GM21786 (cell line): ENCODE results near the gene OVOL1.

Source experiments
- ATAC-seq: cut with Tn5 transposase; IDR thresholded peaks from one replicate; pipeline ENCODE4 v1.9.1; 2021; ENCODE audit not compliant: unreplicated experiment

OVOL1 gene

GRCh38 chr11:65777821-65778361 is 9.0 kb upstream of the OVOL1 start:
- ATAC-seq = no peak

- no peak for ATAC-seq
Observed at GRCh38 chr11:65778431-65778900, 8.4 kb upstream of the OVOL1 start.

GRCh38 chr11:65778901-65779668 is 7.8 kb upstream of the OVOL1 start:
- no peak for ATAC-seq

- no peak for ATAC-seq
Observed at GRCh38 chr11:65779669-65779918, 7.3 kb upstream of the OVOL1 start.

GRCh38 chr11:65779919-65780769 is 6.7 kb upstream of the OVOL1 start:
- ATAC-seq = peak; percentile 45

- peak; percentile 44 for ATAC-seq
Observed at GRCh38 chr11:65780770-65781151, 6.1 kb upstream of the OVOL1 start, which contains the start of gene AP5B1. TSS of gene AP5B1 (minus strand) at chr11:65780976. CDS start at chr11:65780591, 385 bp downstream.

GRCh38 chr11:65781152-65781961 is 5.5 kb upstream of the OVOL1 start:
- ATAC-seq = peak; percentile 37

- ATAC-seq = no peak
Observed at GRCh38 chr11:65781962-65782815, 4.7 kb upstream of the OVOL1 start.

GRCh38 chr11:65782816-65783228 is 4.0 kb upstream of the OVOL1 start:
- ATAC-seq = no peak

- ATAC-seq = no peak
Observed at GRCh38 chr11:65785319-65786007, 1.4 kb upstream of the OVOL1 start.

- no peak for ATAC-seq
Observed at GRCh38 chr11:65786008-65786785, 666 bp upstream of the OVOL1 start.

GRCh38 chr11:65787649-65788622 is 1.1 kb downstream of the OVOL1 start:
- no peak for ATAC-seq

- no peak for ATAC-seq
Observed at GRCh38 chr11:65788821-65789220, 2.0 kb downstream of the OVOL1 start.

- ATAC-seq = no peak
Observed at GRCh38 chr11:65789230-65790103, 2.6 kb downstream of the OVOL1 start.

GRCh38 chr11:65790104-65790901 is 3.4 kb downstream of the OVOL1 start:
- no peak for ATAC-seq
